ENCODE data around the gene CACNG8.

DNA sequence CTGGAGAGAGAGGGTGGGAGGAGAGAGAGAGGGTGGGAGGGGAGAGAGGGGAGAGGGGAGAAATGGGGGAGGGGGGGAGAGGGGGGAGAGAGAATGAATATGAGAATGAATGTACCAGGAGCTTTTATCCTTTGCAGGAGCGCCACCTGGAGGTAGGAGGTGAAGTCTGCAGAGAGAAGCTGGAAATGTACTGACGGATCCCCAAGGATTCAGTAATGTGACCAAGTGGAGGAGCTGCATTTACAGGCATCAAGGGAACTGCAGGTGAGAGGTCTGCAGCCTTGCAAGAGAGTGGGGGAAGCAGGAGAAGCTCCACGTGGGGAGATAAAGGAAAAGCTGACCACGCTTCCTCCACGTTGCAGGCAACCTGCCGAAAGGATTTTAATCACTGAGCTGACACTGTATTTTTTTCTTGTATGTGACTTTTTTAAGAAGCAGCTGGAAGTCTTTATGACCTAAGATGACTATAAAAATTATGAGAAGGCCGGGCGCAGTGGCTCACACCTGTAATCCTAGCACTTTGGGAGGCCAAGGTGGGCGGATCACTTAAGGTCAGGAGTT lies 67.3 kb downstream of the CACNG8 start:
- TF ChIP-seq, protein P1, sequence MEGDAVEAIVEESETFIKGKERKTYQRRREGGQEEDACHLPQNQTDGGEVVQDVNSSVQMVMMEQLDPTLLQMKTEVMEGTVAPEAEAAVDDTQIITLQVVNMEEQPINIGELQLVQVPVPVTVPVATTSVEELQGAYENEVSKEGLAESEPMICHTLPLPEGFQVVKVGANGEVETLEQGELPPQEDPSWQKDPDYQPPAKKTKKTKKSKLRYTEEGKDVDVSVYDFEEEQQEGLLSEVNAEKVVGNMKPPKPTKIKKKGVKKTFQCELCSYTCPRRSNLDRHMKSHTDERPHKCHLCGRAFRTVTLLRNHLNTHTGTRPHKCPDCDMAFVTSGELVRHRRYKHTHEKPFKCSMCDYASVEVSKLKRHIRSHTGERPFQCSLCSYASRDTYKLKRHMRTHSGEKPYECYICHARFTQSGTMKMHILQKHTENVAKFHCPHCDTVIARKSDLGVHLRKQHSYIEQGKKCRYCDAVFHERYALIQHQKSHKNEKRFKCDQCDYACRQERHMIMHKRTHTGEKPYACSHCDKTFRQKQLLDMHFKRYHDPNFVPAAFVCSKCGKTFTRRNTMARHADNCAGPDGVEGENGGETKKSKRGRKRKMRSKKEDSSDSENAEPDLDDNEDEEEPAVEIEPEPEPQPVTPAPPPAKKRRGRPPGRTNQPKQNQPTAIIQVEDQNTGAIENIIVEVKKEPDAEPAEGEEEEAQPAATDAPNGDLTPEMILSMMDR (IDR thresholded peaks at IDR 0.05), result peak; percentile 23 to 59 (median 48)
- no peak for TF ChIP-seq POLR2A (IDR thresholded peaks at IDR 0.05)

Measured in adrenal gland (tissue), 5 donors.